ENCODE measurements around the gene KCND2. TPM values are rescaled to one million over a fixed set of nuclear protein-coding genes. Genes with fewer than 3 reads are reported as not detected.

KCND2 gene
- total RNA-seq, 1 experiment from 2014 or later, result not detected

DNA sequence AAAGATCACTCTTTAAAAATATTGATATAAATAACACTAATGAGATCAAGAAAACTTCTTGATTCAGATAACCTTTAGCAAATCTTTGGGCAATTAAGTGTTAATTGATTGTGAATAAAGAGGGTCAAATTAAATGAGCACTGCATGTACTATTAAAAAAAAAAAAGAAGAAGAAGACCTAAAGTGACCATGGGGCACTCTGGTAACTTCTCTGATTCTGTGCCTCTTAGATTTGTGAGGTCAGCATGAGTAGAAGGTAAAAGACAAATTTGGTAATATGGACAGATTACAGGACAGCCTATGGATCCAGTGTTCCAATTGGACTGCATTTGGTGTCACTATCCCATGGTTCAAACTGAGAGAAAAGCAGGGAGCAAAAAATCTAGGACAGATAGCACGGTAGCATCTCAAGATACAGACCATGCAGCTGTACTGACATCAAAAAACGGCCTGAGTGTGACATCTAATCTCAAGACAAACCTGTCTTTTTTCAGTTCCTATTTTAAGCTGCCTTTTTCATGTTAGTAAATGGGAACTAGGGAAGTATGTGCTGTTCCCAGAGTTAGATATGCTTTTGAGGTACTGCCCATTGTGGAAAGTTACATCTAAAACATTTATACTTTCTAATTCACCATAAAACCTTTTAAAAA is 128.0 kb downstream of the KCND2 start:
- no peak for DNase-seq (ENCODE audit: low read depth)
- in situ Hi-C loops (cut with HindIII; ENCODE audit: low pct_unique_long_range_greater_than_20kb, low sequenced_read_pairs), result no loop called here

DNA sequence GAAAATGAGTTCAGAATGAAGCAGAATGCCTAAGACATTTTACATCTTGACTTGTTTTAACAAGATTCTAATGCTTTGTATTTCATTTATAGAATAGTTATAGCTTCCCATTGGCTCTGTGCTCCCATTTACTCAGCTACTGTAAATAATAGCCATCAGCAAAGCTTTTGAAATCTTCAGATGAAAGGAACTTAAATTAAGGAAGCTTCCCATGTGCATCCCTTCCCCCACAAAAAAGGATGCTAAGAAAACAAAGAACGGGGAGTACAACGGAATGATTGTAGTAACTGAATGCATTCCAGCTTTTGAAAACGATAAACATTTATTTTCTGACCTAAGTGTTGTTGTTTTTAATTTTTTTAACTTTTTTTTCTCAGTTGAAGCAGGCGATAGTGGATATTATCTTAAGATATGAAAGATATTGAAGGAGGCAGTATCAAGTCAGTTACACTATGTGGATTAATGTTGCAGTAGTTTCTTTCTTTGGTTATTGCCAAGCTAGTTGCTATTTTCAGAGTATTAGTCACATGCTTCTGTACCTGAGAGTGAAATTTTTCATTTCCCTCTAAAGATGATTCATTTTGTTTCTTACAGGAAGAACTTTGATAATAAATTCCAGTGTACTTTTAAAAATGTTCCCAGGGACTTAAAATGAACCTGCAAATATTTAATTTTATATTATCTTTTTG is 129.2 kb downstream of the KCND2 start:
- DNase-seq (ENCODE audit: low read depth), result no peak
- in situ Hi-C loops (cut with HindIII; ENCODE audit: low pct_unique_long_range_greater_than_20kb, low sequenced_read_pairs), result no loop called here

DNA sequence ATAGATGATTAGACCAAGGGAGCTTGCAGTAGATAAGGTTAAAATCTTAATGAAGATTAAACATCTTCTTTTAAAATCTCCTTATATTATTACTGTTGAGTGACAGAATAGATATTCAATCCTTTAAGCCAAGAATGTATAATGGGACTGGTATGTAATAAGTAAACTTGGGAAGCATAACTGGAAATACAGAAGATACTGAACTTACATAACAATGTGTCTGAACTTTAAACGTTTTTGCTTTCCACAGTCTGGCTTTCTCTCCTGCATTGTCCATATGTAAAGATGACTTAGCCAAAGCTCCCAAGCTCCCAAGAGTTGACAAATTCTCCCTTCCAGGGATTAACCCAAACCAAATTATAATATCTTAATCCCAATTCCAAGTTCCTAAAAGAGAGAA is 129.8 kb downstream of the KCND2 start:
- in situ Hi-C loops (cut with HindIII; ENCODE audit: low pct_unique_long_range_greater_than_20kb, low sequenced_read_pairs), result no loop called here

DNA sequence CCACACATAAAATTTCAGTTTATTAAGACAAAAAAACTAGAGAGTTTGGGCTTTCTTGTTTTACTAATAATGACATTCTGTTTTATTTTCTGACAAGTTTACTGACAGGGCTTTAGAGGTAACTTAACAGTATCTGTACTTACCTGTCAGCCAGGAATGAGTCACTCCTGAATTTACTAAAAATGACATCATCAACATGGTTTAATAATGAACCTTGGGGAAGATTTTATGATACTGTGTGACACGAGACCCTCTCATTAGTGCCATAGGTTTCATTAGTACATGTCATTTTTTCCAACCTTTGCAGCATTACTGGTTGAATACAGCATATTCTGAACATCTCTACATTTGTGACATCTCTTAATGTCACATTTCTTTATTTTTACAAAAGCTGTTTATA is 131.1 kb downstream of the KCND2 start:
- in situ Hi-C loops (cut with HindIII; ENCODE audit: low pct_unique_long_range_greater_than_20kb, low sequenced_read_pairs), result no loop called here
- DNase-seq (ENCODE audit: low read depth), result no peak

More for the DNA sequence above, 129.8 kb downstream of the KCND2 start:
- no peak for DNase-seq (ENCODE audit: low read depth)

DNA sequence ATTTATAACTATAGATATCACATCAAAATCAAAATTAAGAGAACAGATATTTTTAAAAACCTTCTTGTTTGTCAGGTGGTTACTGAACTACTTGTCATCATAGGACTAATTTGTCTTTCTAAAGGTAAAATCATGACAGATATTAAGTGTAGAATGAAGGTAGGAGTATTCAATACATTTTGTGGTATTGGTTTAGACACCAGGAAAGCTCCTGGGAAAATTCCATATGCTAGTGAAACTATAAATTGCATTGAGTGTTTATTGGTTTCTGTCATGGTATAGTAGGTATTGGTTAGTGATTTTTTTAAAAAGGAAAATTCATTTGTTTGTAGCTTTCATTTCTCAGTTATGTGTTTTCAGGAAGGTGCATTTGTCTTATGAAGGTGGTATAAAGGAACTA is 132.7 kb downstream of the KCND2 start:
- in situ Hi-C loops (cut with HindIII; ENCODE audit: low pct_unique_long_range_greater_than_20kb, low sequenced_read_pairs), result no loop called here
- DNase-seq (ENCODE audit: low read depth), result no peak

DNA sequence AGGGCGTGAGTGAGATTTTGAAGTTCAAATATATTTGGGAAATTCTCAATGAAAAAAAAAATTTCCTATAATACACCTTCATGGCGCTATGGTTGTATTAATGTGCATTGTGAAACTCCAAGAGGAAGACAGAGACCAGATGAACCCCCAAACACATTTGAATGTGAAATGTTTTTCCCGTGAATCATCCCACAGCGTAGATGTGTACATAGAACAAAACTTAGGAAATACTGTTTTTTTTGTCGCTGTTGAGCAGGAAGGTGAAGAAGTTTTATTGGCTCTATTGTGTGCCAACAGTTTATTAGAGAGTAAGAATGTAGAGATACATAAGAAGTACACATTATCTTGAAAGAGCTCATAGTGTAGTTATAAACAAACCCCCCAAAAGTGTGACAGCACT is 134.0 kb downstream of the KCND2 start:
- in situ Hi-C loops (cut with HindIII; ENCODE audit: low pct_unique_long_range_greater_than_20kb, low sequenced_read_pairs), result no loop called here
- DNase-seq (ENCODE audit: low read depth), result no peak

DNA sequence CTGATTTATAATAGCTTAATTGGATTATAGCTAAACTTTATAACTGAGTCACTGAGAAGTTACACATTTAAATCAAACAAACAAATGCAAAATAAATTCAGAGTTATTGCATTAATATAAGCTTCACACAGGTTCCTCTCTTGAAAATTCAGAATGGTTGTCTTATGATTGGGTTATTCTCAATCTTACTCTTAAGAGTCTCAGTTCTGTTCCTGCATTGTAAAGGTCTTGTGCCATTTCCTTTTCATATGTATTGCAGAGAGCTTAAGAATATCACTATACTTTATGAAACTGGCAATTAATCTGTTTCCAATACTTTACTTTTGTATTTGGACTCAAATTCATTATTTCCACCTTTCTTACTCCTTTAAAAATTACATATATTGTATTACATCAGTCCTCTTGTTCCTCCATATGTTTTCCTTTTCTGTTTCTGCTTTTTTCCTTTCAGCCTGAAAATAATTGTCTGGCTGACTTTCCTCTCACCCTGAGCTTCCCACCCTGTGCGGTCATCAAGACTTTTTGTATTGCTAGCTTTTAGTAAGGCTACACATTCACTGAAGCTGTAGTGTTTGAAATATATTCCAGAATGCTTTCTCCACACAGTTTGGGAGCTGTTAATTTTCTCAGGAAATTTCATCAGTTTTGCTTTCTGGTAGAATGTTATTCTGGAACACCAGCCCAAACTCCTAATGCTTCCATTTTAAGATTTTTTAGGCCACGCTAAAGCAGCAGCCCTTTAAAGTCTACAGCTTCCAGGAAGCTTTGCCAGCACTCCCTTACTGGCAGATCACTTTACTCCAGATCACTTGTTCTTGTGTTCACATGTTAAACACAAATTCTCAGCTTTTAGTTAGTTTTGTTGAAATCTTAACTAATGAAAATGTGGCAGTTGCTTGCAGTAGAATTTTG is 139.4 kb downstream of the KCND2 start:
- in situ Hi-C loops (cut with HindIII; ENCODE audit: low pct_unique_long_range_greater_than_20kb, low sequenced_read_pairs), result no loop called here

DNA sequence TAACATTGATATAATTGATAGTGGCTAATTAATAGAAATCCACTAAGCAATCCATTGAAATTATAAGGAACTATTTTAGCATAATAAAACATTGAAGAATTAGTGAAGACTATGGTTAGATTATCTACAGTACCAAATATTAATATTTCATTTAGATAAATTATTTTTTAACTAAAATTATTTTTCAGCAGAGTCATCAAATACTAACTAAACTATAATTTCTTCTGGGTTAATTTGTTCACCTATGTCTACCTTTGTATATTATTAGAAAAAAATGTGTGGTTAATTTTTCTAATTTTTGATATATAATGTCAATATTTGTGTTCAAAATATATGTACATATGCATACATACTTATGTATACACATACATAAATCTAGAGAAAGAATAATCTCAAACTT is 140.2 kb downstream of the KCND2 start:
- in situ Hi-C loops (cut with HindIII; ENCODE audit: low pct_unique_long_range_greater_than_20kb, low sequenced_read_pairs), result no loop called here
- DNase-seq (ENCODE audit: low read depth), result no peak

More for the DNA sequence above, 139.4 kb downstream of the KCND2 start:
- no peak for DNase-seq (ENCODE audit: low read depth)

DNA sequence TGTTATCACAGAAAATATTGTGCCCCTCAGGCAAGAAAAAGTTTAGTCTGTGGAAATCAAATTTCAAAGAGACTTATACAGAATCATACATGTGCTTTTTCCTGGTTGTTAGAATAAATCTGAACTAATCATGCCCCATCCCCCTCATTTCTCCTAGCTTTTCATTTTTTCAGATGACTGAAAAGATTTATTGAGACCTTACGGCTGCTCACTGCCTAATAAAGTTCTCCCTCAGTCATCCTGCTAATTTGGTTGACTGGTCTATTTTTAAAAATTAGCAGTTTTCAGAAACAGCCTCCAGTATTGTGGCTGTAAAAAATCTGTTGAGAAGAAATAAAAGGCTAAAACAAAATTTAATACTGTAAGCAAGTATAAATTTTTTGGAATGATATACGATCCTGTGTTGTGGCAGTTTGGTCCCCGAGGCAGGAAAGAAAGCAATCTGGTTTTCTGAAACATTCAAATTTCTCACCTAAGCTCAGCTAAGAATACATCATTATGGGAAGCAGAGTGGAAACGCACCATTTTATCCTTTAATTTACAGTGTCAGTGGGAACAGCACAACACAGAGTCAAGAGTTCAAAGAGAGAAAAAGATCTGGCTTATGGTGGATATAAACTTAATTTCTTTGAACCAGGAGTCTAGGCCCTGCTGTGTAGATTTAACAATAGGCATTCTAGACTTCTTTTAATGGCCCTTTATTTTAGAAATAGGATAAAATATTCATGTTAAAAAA is 144.4 kb downstream of the KCND2 start:
- in situ Hi-C loops (cut with HindIII; ENCODE audit: low pct_unique_long_range_greater_than_20kb, low sequenced_read_pairs), result no loop called here
- DNase-seq (ENCODE audit: low read depth), result no peak

DNA sequence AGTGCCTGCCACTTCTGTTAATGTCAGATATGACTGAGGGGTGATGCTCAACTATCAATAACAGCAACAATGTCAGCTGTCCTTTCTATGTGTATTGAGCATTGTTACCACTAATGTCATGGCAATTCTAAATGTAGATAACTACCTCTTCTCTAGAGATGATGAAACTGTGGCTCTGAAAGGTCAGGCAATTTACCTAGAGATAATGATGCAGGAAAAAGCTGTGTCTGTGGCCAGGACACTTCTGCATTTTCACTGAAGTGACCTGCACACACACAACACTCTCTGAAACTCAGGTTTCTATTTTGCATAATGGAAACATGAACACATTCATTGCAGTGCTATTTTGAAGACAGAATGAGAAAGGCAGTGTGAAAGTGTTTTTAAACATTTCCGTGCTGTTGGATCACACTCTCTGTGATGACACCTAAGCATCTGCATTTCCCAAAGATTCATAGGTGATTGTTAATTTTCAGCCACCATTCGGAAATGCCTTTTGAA is 148.2 kb downstream of the KCND2 start:
- in situ Hi-C loops (cut with HindIII; ENCODE audit: low pct_unique_long_range_greater_than_20kb, low sequenced_read_pairs), result no loop called here

DNA sequence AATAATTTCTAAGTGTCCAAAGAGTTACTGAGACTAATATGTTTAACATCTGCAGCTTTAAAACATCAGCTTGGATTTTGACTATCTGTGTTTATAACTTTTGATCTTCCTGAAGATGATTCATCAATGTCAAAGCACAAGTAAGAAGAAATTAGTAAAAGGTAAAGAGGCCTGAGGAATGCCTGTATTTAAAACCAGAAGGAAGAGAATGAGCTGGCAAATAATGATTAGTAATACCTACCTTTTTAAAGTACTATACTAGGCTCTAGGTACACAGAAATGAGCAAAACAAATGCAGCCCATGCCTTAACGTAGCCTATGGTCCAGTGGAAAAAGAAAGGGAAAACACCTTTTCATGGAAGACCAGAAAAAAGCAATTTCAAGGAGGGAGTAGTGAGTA is 158.0 kb downstream of the KCND2 start:
- in situ Hi-C loops (cut with HindIII; ENCODE audit: low pct_unique_long_range_greater_than_20kb, low sequenced_read_pairs), result no loop called here
- no peak for DNase-seq (ENCODE audit: low read depth)

More for the DNA sequence above, 148.2 kb downstream of the KCND2 start:
- DNase-seq (ENCODE audit: low read depth), result no peak

DNA sequence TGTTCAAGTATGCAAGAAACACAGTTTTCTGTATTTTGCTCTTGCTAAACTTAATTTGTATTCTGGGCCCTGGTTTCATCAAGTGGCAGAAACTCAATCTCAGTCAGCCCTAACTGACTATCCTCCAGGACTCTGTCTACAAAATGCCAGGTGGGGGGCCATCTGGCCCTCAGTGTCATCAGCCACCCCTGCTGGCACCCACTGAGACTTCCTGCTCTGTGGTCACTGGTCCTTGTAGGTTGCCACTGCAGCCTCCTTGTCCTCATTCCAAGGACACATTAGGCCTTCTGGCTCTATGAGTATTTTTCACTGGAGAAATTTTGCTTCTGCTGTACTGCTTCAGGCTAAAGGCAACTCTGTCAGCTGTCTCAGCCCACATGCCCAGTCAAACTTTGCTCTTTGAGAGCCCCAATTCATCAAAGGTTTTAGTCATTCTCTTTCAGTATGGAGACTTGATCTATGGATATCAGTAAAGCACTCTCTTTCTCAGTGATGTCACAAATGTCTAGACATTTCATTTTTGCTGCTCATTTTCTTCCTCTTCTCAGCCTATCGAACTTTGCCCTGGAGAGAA is 163.6 kb downstream of the KCND2 start:
- DNase-seq (ENCODE audit: low read depth), result no peak
- in situ Hi-C loops (cut with HindIII; ENCODE audit: low pct_unique_long_range_greater_than_20kb, low sequenced_read_pairs), result no loop called here

DNA sequence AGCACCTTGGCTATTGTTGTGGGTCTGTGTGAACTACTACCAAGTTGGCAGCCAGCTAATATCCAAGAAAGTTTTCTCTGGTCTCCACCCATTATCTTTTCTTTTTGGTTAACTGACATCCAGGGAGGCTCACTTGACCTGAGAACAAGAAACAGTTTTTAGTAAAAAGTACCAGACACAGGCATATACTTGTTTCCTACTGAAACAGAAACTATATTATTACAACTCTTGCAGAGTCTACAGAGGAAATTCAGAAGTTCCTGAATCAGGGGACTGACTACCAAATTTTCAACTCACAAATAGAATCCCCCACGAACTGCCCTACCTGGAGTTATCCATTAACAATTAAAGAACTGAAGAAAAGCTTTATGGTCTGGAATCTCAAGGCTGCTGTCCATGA is 168.9 kb downstream of the KCND2 start:
- in situ Hi-C loops (cut with HindIII; ENCODE audit: low pct_unique_long_range_greater_than_20kb, low sequenced_read_pairs), result no loop called here
- DNase-seq (ENCODE audit: low read depth), result no peak

DNA sequence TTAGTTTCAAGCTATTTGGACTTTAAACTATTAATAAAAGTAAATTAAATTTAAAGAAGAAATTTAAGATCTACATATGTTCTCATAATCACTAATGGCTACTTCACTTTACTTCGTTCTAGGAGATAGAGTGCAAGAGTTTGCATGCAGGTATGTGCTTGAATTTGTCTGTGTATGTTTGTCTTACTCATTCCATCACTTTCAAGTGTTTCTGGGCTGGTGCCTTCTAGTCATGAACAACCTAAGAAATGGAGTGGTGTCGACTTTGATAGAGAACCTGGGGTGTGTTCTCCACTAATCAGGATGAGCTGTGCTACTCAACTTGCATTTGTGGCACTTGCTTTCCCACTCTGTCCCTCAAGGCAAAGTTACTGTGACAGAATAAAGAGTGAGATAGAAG is 169.9 kb downstream of the KCND2 start:
- DNase-seq (ENCODE audit: low read depth), result no peak
- in situ Hi-C loops (cut with HindIII; ENCODE audit: low pct_unique_long_range_greater_than_20kb, low sequenced_read_pairs), result no loop called here

DNA sequence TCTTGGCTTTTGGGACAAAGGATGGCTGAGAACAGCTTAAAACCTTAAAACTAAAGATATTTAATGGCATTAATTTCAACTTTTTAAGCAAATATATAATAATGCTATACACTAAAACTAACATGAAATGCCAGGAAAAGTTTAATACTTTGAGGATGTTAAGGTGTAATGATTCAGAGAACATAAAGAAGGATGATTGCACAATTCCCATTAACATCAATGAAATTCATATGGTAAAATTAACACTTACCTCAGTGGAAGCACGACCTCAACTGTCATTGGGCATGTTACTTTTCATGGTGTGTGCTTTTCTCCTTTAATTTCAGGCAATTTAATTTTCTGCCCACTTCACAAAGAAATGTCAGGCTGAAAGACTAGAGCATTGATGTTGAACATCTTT is 171.7 kb downstream of the KCND2 start:
- no peak for DNase-seq (ENCODE audit: low read depth)
- in situ Hi-C loops (cut with HindIII; ENCODE audit: low pct_unique_long_range_greater_than_20kb, low sequenced_read_pairs), result no loop called here

DNA sequence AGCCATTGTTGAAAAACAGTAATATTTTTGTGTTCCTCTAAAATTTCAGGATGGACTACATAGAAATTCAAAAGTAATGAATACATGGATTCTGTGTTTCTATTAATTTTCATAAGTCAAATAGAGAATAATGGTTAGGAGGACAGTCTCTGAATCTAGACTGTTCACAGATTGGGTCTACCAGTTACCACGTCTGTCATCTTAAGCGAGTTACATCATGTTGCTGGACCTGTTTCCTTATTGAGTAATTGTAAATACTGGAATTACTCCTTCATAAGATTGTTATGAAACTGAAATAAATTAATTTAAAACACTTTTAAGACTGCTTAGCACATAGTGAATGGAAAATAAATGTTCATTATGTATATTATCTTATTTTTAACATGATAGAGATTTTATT is 172.3 kb downstream of the KCND2 start:
- in situ Hi-C loops (cut with HindIII; ENCODE audit: low pct_unique_long_range_greater_than_20kb, low sequenced_read_pairs), result no loop called here
- DNase-seq (ENCODE audit: low read depth), result no peak

DNA sequence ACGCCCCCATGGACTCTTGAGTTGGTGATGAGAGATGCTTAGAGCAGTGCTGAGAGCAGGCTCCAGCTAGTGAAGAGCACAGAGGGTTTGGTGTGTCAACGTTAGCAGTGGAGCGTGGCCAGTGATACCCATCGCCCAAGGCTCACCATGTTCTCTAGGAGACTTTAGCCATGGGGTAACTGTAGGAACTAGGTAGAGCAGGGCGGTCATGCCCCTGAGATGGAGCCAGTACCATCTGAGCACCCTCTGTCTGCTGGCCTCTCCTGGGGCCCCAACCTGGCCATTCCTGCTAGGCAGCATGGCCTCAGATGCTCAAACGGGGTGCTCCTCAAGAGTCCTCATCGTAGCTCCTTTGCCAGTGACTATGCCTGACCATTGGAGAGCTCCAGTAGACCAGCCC is 179.7 kb downstream of the KCND2 start:
- DNase-seq (ENCODE audit: low read depth), result no peak
- in situ Hi-C loops (cut with HindIII; ENCODE audit: low pct_unique_long_range_greater_than_20kb, low sequenced_read_pairs), result no loop called here

DNA sequence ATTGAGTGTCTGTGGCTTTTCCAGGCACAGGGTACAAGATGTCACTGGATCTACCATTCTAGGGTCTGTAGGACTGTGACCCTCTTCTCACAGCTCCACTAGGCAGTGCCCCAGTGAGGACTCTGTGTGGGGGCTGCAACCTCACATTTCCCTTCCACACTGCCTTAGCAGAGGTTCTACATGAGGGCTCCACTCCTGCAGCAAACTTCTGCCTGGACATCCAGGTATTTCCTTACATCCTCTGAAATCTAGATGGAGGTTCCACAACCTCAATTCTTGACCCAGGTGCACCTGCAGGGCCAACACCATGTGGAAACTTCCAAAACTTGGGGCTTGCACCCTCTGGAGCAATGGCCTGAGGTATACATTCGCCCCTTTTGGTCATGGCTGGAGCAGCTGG is 183.7 kb downstream of the KCND2 start:
- no peak for DNase-seq (ENCODE audit: low read depth)
- in situ Hi-C loops (cut with HindIII; ENCODE audit: low pct_unique_long_range_greater_than_20kb, low sequenced_read_pairs), result no loop called here
